Neuronal stem cell (in vitro differentiated cells): Measurements from ENCODE around the gene GSG1.

Experiments used
- DNase-seq: peaks from one replicate; pipeline ENCODE4 v3.0.0-alpha.2; 2013; ENCODE audit warnings: low spot score
- H2AFZ ChIP-seq: one replicate; pipeline ENCODE4 v1.6.1; 2013; ENCODE audit warnings: mild to moderate bottlenecking, low read length, inconsistent platforms
- H2AK5ac ChIP-seq: 2 replicates; pipeline ENCODE4 v1.6.1; 2013; ENCODE audit warnings: low read depth, mild to moderate bottlenecking, inconsistent platforms, low read length, moderate library complexity, mixed read lengths
- H2BK120ac ChIP-seq: 2 replicates; pipeline ENCODE4 v1.6.1; 2013; ENCODE audit warnings: low read depth, mild to moderate bottlenecking, inconsistent platforms, low read length, moderate library complexity, mixed read lengths
- H2BK12ac ChIP-seq: one replicate; pipeline ENCODE4 v1.6.1; 2013; ENCODE audit warnings: low read length, inconsistent platforms
- H2BK15ac ChIP-seq: 2 replicates; pipeline ENCODE4 v1.6.1; 2013; ENCODE audit warnings: mild to moderate bottlenecking, low read length, inconsistent platforms, mixed read lengths
- H2BK5ac ChIP-seq: one replicate; pipeline ENCODE4 v1.6.1; 2013; ENCODE audit warnings: inconsistent platforms, mild to moderate bottlenecking, low read length, moderate library complexity
- H3K14ac ChIP-seq: one replicate; pipeline ENCODE4 v1.6.1; 2013; ENCODE audit warnings: low read length, inconsistent platforms
- H3K18ac ChIP-seq: 2 replicates; pipeline ENCODE4 v1.6.1; 2013; ENCODE audit warnings: low read length, inconsistent platforms
- H3K23ac ChIP-seq: 2 replicates; pipeline ENCODE4 v1.6.1; 2013; ENCODE audit warnings: low read depth, mild to moderate bottlenecking, mixed read lengths, low read length, inconsistent platforms; ENCODE audit not compliant: poor library complexity
- H3K27ac ChIP-seq: replicated peaks from 3 replicates; pipeline ENCODE4 v1.5.1; 2013; ENCODE audit warnings: low read length, inconsistent platforms
- H3K27me3 ChIP-seq, 3 experiments: 2 replicates each; pipeline ENCODE4 v1.6.1; 2013; ENCODE audit warnings: low read length in 3 of 3, mild to moderate bottlenecking in 2 of 3, inconsistent platforms in 1 of 3, low read depth in 1 of 3, mixed read lengths in 1 of 3, moderate library complexity in 1 of 3; ENCODE audit not compliant: control insufficient read depth in 3 of 3, insufficient read depth in 3 of 3
- H3K36me3 ChIP-seq, 2 donors: replicated peaks in 1 of 2; 2 replicates each; pipeline ENCODE4 v1.6.1; 2013; ENCODE audit warnings: low read length in 2 of 2; ENCODE audit not compliant: control insufficient read depth in 2 of 2, insufficient read depth in 2 of 2
- H3K4ac ChIP-seq: 2 replicates; pipeline ENCODE4 v1.6.1; 2013; ENCODE audit warnings: inconsistent platforms, mild to moderate bottlenecking, low read length, moderate library complexity
- H3K4me1 ChIP-seq, 2 donors: 1 replicate in 1 of 2; 2 replicates in 1 of 2; pipeline ENCODE4 v1.6.1; 2013; ENCODE audit warnings: low read length in 2 of 2, low read depth in 1 of 2; ENCODE audit not compliant: control insufficient read depth in 2 of 2, insufficient read depth in 1 of 2
- H3K4me2 ChIP-seq: one replicate; pipeline ENCODE4 v1.6.1; 2013; ENCODE audit warnings: mild to moderate bottlenecking, low read length, inconsistent platforms; ENCODE audit not compliant: insufficient read depth, poor library complexity, severe bottlenecking
- H3K4me3 ChIP-seq, 2 donors: 2 replicates each; pipeline ENCODE4 v1.5.1; 2013; ENCODE audit warnings: low read length in 2 of 2, mild to moderate bottlenecking in 2 of 2, inconsistent platforms in 1 of 2, moderate library complexity in 1 of 2
- H3K79me1 ChIP-seq: one replicate; pipeline ENCODE4 v1.6.1; 2013; ENCODE audit warnings: low read depth, mild to moderate bottlenecking, inconsistent platforms, low read length, moderate library complexity
- H3K9ac ChIP-seq: one replicate; pipeline ENCODE4 v1.6.1; 2013; ENCODE audit warnings: mild to moderate bottlenecking, low read depth, low read length, inconsistent platforms; ENCODE audit not compliant: poor library complexity
- H3K9me3 ChIP-seq, 2 donors: replicated peaks in 1 of 2; 2 replicates each; pipeline versions ENCODE3 to v1.6.1; 2013; ENCODE audit warnings: low read length in 2 of 2, mild to moderate bottlenecking in 2 of 2, inconsistent platforms in 1 of 2, low read depth in 1 of 2, mixed read lengths in 1 of 2, moderate library complexity in 1 of 2; ENCODE audit not compliant: control insufficient read depth in 2 of 2, insufficient read depth in 1 of 2
- H4K8ac ChIP-seq: one replicate; pipeline ENCODE4 v1.6.1; 2013; ENCODE audit warnings: low read depth, mild to moderate bottlenecking, inconsistent platforms, low read length, moderate library complexity
- H4K91ac ChIP-seq: one replicate; pipeline ENCODE4 v1.6.1; 2013; ENCODE audit warnings: low read length, low read depth, mild to moderate bottlenecking, inconsistent platforms; ENCODE audit not compliant: poor library complexity
- WGBS, 2 donors: extraction: QIAGEN DNeasy Blood & Tissue Kit; methylation state at CpG; one replicate each; pipeline ENCODE4 v1.1.7; 2013; ENCODE audit warnings: missing lambda C conversion rate in 2 of 2, mixed read lengths in 1 of 2; ENCODE audit not compliant: insufficient read length in 2 of 2, insufficient replicate concordance in 1 of 2; ENCODE audit errors: extremely low coverage in 2 of 2; 5-methylcytosine and 5-hydroxymethylcytosine counted together

Gene GSG1

DNA sequence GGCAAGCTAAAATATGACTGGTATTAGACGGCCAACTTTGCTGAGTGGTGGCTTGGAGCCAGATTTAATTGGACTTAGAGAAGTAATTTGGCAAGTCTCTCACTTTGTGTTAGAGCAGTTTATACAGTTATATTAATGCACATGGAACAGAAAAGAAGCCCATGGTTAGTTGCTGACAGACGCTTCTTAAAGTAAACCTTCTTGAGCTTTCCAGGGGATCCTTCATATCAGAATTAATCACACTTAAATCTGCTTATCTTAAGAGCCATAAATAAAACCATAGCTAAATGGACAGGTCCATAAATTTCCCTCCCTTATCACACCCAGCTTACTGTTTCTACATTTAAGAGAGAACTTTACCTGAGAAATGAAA is 9.6 kb downstream of the GSG1 start:
- H3K36me3 ChIP-seq, result no peaks in the 10 kb centered on the region
- no peak overlapping the region for H2BK120ac ChIP-seq
- H3K79me1 ChIP-seq, result no peaks in the 10 kb centered on the region
- H3K14ac ChIP-seq, result no peak overlapping the region
- H3K4me2 ChIP-seq, result no peak overlapping the region
- H2AK5ac ChIP-seq, result no peak overlapping the region
- H3K4ac ChIP-seq, result no peak overlapping the region
- no peak overlapping the region for H2BK15ac ChIP-seq
- H2AFZ ChIP-seq, result peak overlapping the region; percentile 79
- peaks cover 0 to 2% of the 10 kb centered on the region in 2 donors for H3K9me3 ChIP-seq
- H4K8ac ChIP-seq, result no peak overlapping the region
- H3K27me3 ChIP-seq, result no peaks in the 10 kb centered on the region
- no peak overlapping the region for H2BK12ac ChIP-seq
- H3K4me1 ChIP-seq, result peaks cover 5 to 14% of the 10 kb centered on the region in 2 donors
- DNase-seq, result no peak
- H3K27ac ChIP-seq, result no peak overlapping the region
- no peak overlapping the region for H2BK5ac ChIP-seq
- H3K9ac ChIP-seq, result no peak overlapping the region
- no peak overlapping the region for H3K23ac ChIP-seq
- no CpG with 5 or more reads among the region's 2 CpGs for WGBS, 2 donors
- no peak overlapping the region for H3K18ac ChIP-seq
- no peak overlapping the region for H3K4me3 ChIP-seq
- no peak overlapping the region for H4K91ac ChIP-seq

DNA sequence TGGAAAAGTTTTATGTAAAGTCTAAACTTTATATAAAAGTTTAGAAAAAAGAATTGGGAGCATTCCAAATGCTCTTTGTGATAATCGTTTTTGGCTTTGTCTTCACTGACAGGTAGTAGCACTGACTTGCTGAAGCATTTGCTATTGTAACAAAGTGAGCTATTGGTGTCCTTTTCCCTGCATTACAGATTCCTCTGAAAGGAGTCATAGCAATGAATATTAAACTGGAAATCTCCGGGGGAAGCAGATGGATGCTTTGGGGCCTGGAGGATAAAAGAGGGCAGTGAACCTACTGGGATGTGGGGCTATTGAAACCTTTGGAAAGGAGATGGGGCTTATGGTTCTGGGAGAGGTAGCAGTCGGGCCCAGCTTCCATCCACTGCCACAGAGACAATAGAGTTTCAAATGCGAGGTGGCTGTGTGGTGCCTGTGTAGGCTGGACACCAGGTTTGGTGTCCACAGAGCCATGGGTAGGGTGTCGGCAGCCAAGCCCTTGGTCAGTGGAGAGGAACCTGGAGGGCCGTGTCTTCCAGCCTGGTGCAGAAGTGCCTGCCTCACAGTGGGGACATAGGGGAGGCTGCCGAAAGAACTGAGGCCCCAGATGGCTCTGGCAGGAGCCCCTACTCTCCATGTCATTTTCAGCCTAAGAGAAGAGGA is 10.1 kb downstream of the GSG1 start:
- no peak overlapping the region for H4K91ac ChIP-seq
- H2BK120ac ChIP-seq, result no peak overlapping the region
- no peak overlapping the region for H3K4me2 ChIP-seq
- no peak overlapping the region for H2BK5ac ChIP-seq
- H3K18ac ChIP-seq, result peak overlapping the region; percentile 5
- peaks cover 6 to 14% of the 10 kb centered on the region in 2 donors for H3K4me1 ChIP-seq
- no peak overlapping the region for H3K14ac ChIP-seq
- peaks cover 0 to 2% of the 10 kb centered on the region in 2 donors for H3K9me3 ChIP-seq
- H2AFZ ChIP-seq, result peak overlapping the region; percentile 79
- no peak overlapping the region for H3K27ac ChIP-seq
- DNase-seq, result no peak
- H3K4me3 ChIP-seq, result no peak overlapping the region
- no peak overlapping the region for H4K8ac ChIP-seq
- H2AK5ac ChIP-seq, result no peak overlapping the region
- H3K9ac ChIP-seq, result no peak overlapping the region
- no CpG with 5 or more reads among the region's 7 CpGs for WGBS, 2 donors
- no peak overlapping the region for H2BK15ac ChIP-seq
- H3K79me1 ChIP-seq, result no peaks in the 10 kb centered on the region
- no peak overlapping the region for H3K23ac ChIP-seq
- H3K36me3 ChIP-seq, result no peaks in the 10 kb centered on the region
- no peak overlapping the region for H3K4ac ChIP-seq
- H2BK12ac ChIP-seq, result no peak overlapping the region
- H3K27me3 ChIP-seq, result no peaks in the 10 kb centered on the region

DNA sequence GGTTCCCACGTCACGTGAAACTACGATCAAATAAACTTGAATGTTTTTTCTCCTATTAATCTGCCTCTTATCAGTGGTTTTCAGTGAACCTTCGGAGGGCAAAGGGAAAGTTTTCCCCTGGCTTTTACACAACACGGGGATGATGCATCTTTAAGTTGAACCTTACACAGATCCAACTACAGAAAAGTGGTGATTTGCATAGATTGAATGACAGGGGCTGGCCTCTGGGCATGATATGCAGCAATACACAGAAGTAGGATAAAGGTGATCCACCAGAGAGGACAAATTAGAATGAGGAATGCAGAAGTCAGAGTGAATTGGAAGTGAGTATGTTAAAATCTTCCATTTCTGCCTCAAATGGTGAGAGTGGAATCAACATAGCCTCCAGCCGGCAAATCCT is 11.6 kb downstream of the GSG1 start:
- Histone ChIP-seq H2BK120ac (no peak overlapping the region), H3K4me1 (peaks cover 5 to 19% of the 10 kb centered on the region in 2 donors), H3K14ac (no peak overlapping the region), H3K9me3 (peaks cover 0 to 2% of the 10 kb centered on the region in 2 donors), H4K8ac (no peak overlapping the region), H3K4ac (no peak overlapping the region), H3K27me3 (no peaks in the 10 kb centered on the region), H3K4me2 (no peak overlapping the region), H3K9ac (no peak overlapping the region), H2AK5ac (no peak overlapping the region), H2AFZ (no peak overlapping the region), H3K18ac (no peak overlapping the region), H3K36me3 (no peaks in the 10 kb centered on the region), H4K91ac (no peak overlapping the region), H3K23ac (no peak overlapping the region), H2BK15ac (no peak overlapping the region), H3K4me3 (no peak overlapping the region), H3K79me1 (no peaks in the 10 kb centered on the region), H3K27ac (no peak overlapping the region), H2BK5ac (no peak overlapping the region), H2BK12ac (no peak overlapping the region)
- no peak for DNase-seq
- no CpG with 5 or more reads among the region's 6 CpGs for WGBS, 2 donors

DNA sequence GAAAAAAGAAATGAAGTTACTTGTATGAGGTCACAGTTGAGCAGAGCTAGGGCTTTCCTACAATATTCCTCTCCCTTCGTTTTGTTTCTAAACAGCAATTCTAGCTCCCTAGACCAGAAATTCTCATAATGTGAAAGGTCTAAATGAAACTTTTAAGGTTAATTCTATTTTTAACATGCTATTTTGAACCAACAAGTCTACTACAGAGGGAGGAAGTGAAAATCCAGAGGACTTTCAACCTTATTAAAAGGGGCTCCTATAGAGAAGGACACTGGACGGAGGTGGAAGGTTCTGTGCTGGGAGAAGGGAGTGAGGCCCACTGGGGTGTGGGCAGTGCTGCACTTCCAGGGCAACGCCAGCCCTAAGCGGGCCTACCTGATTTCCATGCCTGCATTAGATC is 13.4 kb downstream of the GSG1 start:
- H3K36me3 ChIP-seq, result no peaks in the 10 kb centered on the region
- H3K4me3 ChIP-seq, result no peak overlapping the region
- no peak overlapping the region for H3K23ac ChIP-seq
- H4K8ac ChIP-seq, result no peak overlapping the region
- no peak overlapping the region for H3K4ac ChIP-seq
- H3K4me1 ChIP-seq, result peaks cover 5 to 22% of the 10 kb centered on the region in 2 donors
- H4K91ac ChIP-seq, result no peak overlapping the region
- H2AK5ac ChIP-seq, result peak overlapping the region; percentile 41
- peaks cover 0 to 2% of the 10 kb centered on the region in 2 donors for H3K9me3 ChIP-seq
- H3K27me3 ChIP-seq, result no peaks in the 10 kb centered on the region
- peak overlapping the region; percentile 3 for H2BK15ac ChIP-seq
- no peak overlapping the region for H3K14ac ChIP-seq
- no peak for DNase-seq
- H2BK12ac ChIP-seq, result no peak overlapping the region
- H3K18ac ChIP-seq, result no peak overlapping the region
- H3K79me1 ChIP-seq, result no peaks in the 10 kb centered on the region
- no peak overlapping the region for H2BK5ac ChIP-seq
- H3K27ac ChIP-seq, result no peak overlapping the region
- no peak overlapping the region for H2BK120ac ChIP-seq
- no peak overlapping the region for H2AFZ ChIP-seq
- H3K9ac ChIP-seq, result no peak overlapping the region
- WGBS, 2 donors, result no CpG with 5 or more reads among the region's 4 CpGs
- H3K4me2 ChIP-seq, result no peak overlapping the region
